HepG2 (cell line): Measurements from ENCODE around the gene TOMM20. TPM values are rescaled to one million over a fixed set of nuclear protein-coding genes. Genes with fewer than 3 reads are reported as not detected.
A peak's percentile ranks its signal among the peaks of the same experiment; 100 is the strongest.

Experiments
- ATF4 ChIP-seq, 2 experiments: fragments of 450-650 bp in 1 of 2; sonication (generic) in 1 of 2; formaldehyde crosslinking; IDR thresholded peaks; 2 replicates each; pipeline versions ENCODE4 v1.5.0 to v1.8.0; 2020 to 2022; ENCODE audit warnings: mild to moderate bottlenecking in 1 of 2, missing genetic modification reagents in 1 of 2
- CBX5 ChIP-seq: sonication (generic); formaldehyde crosslinking; IDR thresholded peaks from 2 replicates; pipeline ENCODE4 v1.4.0; 2020; ENCODE audit warnings: missing genetic modification reagents, borderline replicate concordance
- EP300 ChIP-seq, 3 experiments: sonication (generic) in 1 of 3; formaldehyde crosslinking in 1 of 3; IDR thresholded peaks; 2 replicates each; pipeline versions ENCODE4 v1.5.1 to v1.6.1; 2011 to 2020; ENCODE audit warnings: low read depth in 2 of 3, low read length in 2 of 3, borderline replicate concordance in 1 of 3, improper control_type of control experiment in 1 of 3, mild to moderate bottlenecking in 1 of 3, missing genetic modification reagents in 1 of 3, moderate library complexity in 1 of 3
- KDM2A ChIP-seq: sonication (generic); formaldehyde crosslinking; IDR thresholded peaks from 2 replicates; pipeline ENCODE4 v1.4.0; 2020; ENCODE audit warnings: low read depth, missing genetic modification reagents, borderline replicate concordance
- NCOA5 ChIP-seq: sonication (generic); formaldehyde crosslinking; IDR thresholded peaks from 2 replicates; pipeline ENCODE4 v1.4.0; 2020; ENCODE audit warnings: missing genetic modification reagents
- NFYC ChIP-seq: IDR thresholded peaks from 2 replicates; pipeline ENCODE4 v1.6.1; 2016; ENCODE audit warnings: missing genetic modification reagents, missing compliant biosample characterization
- PHF8 ChIP-seq: sonication (generic); formaldehyde crosslinking; IDR thresholded peaks from 2 replicates; pipeline ENCODE4 v1.5.0; 2020; ENCODE audit warnings: missing genetic modification reagents
- TAF1 ChIP-seq: sonication (generic); formaldehyde crosslinking; IDR thresholded peaks from 2 replicates; pipeline ENCODE4 v1.4.0; 2020; ENCODE audit warnings: missing genetic modification reagents
- ZFP37 ChIP-seq: sonication (generic); formaldehyde crosslinking; IDR thresholded peaks from 2 replicates; pipeline ENCODE4 v1.4.0; 2020; ENCODE audit warnings: missing genetic modification reagents, borderline replicate concordance
- ZNF280D ChIP-seq: sonication (generic); formaldehyde crosslinking; IDR thresholded peaks from 2 replicates; pipeline ENCODE4 v1.5.1; 2020; ENCODE audit warnings: mild to moderate bottlenecking, missing genetic modification reagents
- ZNF761 ChIP-seq: sonication (generic); formaldehyde crosslinking; conservative IDR thresholded peaks from 2 replicates; pipeline ENCODE4 v1.4.0; 2020; ENCODE audit warnings: mild to moderate bottlenecking, missing genetic modification reagents
- polyA plus RNA-seq, 8 experiments: library from polyadenylated mRNA; depleted of rRNA in 3 of 8; stranded (reverse) in 7 of 8; unstranded in 1 of 8; fragments of >200 nt; fragmentation: Illumina TruSeq in 4 of 8; extraction: Trizol in 4 of 8; gene quantifications; 2 replicates each; pipeline versions ENCODE4 v1.2.1 to v1.2.3, GENCODE V29; 2011 to 2016; ENCODE audit warnings: low read depth in 4 of 8, missing spikeins in 1 of 8, mixed read lengths in 1 of 8; ENCODE audit not compliant: insufficient read depth in 1 of 8
- total RNA-seq, 5 experiments: library from RNA; depleted of rRNA; stranded (reverse); fragments of >200 nt; fragmentation: Illumina TruSeq; extraction: Trizol; gene quantifications; 2 replicates each; pipeline ENCODE4 v1.2.3, GENCODE V29; 2016; ENCODE audit warnings: low read depth in 1 of 5
- TF ChIP-seq, protein P1 (sequence below): sonication (generic); formaldehyde crosslinking; IDR thresholded peaks from 2 replicates; pipeline ENCODE4 v1.5.0; 2020; ENCODE audit warnings: missing genetic modification reagents
- TF ChIP-seq, protein P2 (sequence below), 2 experiments: sonication (generic) in 1 of 2; formaldehyde crosslinking in 1 of 2; IDR thresholded peaks; 2 replicates each; pipeline versions ENCODE4 v1.4.0 to v1.6.1; 2016 to 2020; ENCODE audit warnings: borderline replicate concordance in 1 of 2, low read depth in 1 of 2, mild to moderate bottlenecking in 1 of 2, missing genetic modification reagents in 1 of 2
- TF ChIP-seq, protein P3 (sequence below): sonication (generic); formaldehyde crosslinking; IDR thresholded peaks from 2 replicates; pipeline ENCODE4 v1.8.0; 2022; ENCODE audit warnings: mild to moderate bottlenecking, missing genetic modification reagents, moderate library complexity

TOMM20 gene
- total and polyA plus RNA-seq, 2 of the 13 experiments (the other 11 are each of a cell fraction or from before 2014, with no cell fraction given): 153 to 376 TPM

DNA sequence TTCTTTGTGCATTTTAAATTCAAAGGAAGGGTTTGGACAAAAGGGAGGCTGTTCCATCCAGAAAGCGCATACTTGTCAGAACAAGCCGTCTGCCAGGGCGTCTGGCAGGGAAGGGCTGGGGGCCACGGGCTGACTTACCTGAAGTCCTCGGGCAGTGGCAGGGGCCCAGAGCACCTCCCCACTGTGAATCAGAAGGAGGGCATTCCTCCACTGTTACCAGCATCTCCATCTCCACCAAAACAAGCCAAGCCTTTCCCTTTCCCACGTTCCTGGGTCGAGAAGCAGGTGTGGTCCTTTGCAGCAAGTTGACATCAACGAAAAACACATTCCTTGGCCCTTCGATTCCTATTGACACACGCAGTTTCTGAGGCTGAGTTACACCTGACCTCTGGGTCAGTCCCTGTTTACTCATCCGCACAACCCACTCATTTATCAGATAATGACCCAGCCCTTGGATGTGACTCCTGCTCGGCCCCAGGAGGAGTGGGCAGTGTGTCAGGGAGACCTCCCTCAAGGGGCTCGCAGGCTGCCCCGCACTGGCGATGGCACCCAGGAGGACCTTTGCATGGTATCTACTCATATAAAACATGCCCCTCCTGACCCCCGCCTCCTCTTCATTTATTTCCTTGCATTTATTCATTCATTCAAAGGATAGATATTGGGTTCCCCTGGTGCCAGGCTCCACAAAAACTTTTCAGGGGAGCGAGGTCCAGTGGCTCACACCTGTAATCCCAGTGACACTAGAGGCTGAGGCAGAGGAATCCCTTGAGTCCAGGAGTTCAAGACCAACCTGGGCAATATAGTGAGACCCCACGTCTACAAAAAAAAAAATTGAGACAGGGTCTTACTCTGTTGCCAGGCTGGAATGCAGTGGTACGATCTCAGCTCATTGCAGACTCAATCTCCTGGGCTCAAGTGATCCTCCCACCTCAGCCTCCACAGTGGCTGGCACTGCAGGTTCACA, 60.2 kb downstream of the TOMM20 start (continued):
- TF ChIP-seq EP300 (IDR thresholded peaks at IDR 0.05; ENCODE audit: low read depth in 2 of 2, low read length in 2 of 2) (peak; percentile 13 to 88; a peak in 2 of 4 replicates), EP300 (CRISPR knock-in tag; IDR thresholded peaks at IDR 0.05; ENCODE audit: borderline replicate concordance) (peak; percentile 84), CBX5 (CRISPR knock-in tag) (no peak; the same call in 1 of the 2 replicates), ZNF761 (no peak), PHF8 (CRISPR knock-in tag) (peak; percentile 41; the same call in 1 of the 2 replicates), NFYC (CRISPR knock-in tag) (no peak), ATF4 (CRISPR knock-in tag; IDR thresholded peaks at IDR 0.05) (peak in 1 of 2 experiments; percentile 71; a peak in 1 of 4 replicates), TAF1 (CRISPR knock-in tag) (peak; percentile 58; the same call in 1 of the 2 replicates), NCOA5 (0 out of 2 replicates have a peak, but pooled peaks have one; percentile 33), KDM2A (CRISPR knock-in tag) (peak; percentile 60; the same call in 1 of the 2 replicates), ZFP37 (CRISPR knock-in tag) (peak; percentile 70; the same call in 1 of the 2 replicates), ZNF280D (CRISPR knock-in tag) (peak; percentile 24; the same call in 1 of the 2 replicates)
- TF ChIP-seq, protein P1, sequence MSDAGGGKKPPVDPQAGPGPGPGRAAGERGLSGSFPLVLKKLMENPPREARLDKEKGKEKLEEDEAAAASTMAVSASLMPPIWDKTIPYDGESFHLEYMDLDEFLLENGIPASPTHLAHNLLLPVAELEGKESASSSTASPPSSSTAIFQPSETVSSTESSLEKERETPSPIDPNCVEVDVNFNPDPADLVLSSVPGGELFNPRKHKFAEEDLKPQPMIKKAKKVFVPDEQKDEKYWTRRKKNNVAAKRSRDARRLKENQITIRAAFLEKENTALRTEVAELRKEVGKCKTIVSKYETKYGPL (CRISPR knock-in tag): peak; percentile 63; the same call in 1 of the 2 replicates
- TF ChIP-seq, protein P2, sequence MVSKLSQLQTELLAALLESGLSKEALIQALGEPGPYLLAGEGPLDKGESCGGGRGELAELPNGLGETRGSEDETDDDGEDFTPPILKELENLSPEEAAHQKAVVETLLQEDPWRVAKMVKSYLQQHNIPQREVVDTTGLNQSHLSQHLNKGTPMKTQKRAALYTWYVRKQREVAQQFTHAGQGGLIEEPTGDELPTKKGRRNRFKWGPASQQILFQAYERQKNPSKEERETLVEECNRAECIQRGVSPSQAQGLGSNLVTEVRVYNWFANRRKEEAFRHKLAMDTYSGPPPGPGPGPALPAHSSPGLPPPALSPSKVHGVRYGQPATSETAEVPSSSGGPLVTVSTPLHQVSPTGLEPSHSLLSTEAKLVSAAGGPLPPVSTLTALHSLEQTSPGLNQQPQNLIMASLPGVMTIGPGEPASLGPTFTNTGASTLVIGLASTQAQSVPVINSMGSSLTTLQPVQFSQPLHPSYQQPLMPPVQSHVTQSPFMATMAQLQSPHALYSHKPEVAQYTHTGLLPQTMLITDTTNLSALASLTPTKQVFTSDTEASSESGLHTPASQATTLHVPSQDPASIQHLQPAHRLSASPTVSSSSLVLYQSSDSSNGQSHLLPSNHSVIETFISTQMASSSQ (IDR thresholded peaks at IDR 0.05; ENCODE audit: low read depth): 0 out of 2 replicates have a peak, but pooled peaks have one; percentile 26
- TF ChIP-seq, protein P2 (CRISPR knock-in tag; IDR thresholded peaks at IDR 0.05; ENCODE audit: borderline replicate concordance): peak; percentile 69; the same call in 1 of the 2 replicates
- TF ChIP-seq, protein P3, sequence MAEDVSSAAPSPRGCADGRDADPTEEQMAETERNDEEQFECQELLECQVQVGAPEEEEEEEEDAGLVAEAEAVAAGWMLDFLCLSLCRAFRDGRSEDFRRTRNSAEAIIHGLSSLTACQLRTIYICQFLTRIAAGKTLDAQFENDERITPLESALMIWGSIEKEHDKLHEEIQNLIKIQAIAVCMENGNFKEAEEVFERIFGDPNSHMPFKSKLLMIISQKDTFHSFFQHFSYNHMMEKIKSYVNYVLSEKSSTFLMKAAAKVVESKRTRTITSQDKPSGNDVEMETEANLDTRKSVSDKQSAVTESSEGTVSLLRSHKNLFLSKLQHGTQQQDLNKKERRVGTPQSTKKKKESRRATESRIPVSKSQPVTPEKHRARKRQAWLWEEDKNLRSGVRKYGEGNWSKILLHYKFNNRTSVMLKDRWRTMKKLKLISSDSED (CRISPR knock-in tag): no peak
